DMS 273 treated with DMSO at 0.1 percent for 48 hours (cell line): ENCODE measurements around the gene OR52E2.

ENCODE experiments used
- DNase-seq: peaks from one replicate; lab custom pipeline; 2025; lab: John Stamatoyannopoulos, UW

The OR52E2 gene

GRCh38 chr11:5011254-5011653 is 48.2 kb downstream of the OR52E2 start:
- no peak for DNase-seq
